Cardiac fibroblast (primary cell): Measurements from ENCODE around the gene SPIRE1.

Source experiments
- DNase-seq, 2 donors: peaks; one replicate each; pipeline versions ENCODE4 v3.0.0 to v3.0.0-alpha.2; 2010; ENCODE audit warnings: low read depth in 2 of 2
- H3K4me3 ChIP-seq, 2 donors: replicated peaks in 1 of 2; 1 replicate in 1 of 2; 2 replicates in 1 of 2; pipeline ENCODE4 v1.5.1; 2011; ENCODE audit warnings: low read depth in 2 of 2, low read length in 2 of 2, mild to moderate bottlenecking in 2 of 2, moderate library complexity in 1 of 2
- CTCF ChIP-seq: IDR thresholded peaks from one replicate; pipeline ENCODE4 v1.5.1; 2011; ENCODE audit warnings: low read depth, mild to moderate bottlenecking, low read length, inconsistent platforms

Gene SPIRE1

GRCh38 chr18:12468445-12468844, 189.5 kb downstream of the SPIRE1 start:
- H3K4me3 ChIP-seq: no peak overlapping the region
- no peak for DNase-seq
- TF ChIP-seq CTCF: no peak

- H3K4me3 ChIP-seq: no peak overlapping the region
- DNase-seq: no peak
- no peak for TF ChIP-seq CTCF
Measured at GRCh38 chr18:12464731-12465130, 193.2 kb downstream of the SPIRE1 start.

- TF ChIP-seq CTCF: no peak
- H3K4me3 ChIP-seq: no peak overlapping the region
- DNase-seq: peak in 1 of 2 donors; percentile 50
Measured at GRCh38 chr18:12463191-12463590, 194.7 kb downstream of the SPIRE1 start.

DNA sequence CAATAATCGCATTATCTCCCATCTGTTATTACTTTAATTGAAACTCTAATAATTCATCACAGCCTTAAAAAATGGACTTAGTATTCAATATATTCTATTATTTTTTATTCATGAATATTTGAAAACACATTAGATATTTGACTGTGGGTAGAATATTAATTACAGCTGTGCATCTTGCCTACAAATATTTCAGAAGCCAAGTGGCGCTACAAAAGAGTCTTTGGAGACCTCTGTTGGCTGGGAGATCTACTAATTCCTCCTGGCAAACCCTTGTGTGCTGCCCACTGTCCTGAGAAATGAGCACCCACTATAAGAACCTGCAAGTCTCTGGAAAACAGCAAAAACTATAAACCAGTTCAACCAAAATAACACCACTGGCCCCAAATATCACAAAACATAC, 195.7 kb downstream of the SPIRE1 start:
- no peak for TF ChIP-seq CTCF
- H3K4me3 ChIP-seq: no peak overlapping the region
- DNase-seq: no peak

DNA sequence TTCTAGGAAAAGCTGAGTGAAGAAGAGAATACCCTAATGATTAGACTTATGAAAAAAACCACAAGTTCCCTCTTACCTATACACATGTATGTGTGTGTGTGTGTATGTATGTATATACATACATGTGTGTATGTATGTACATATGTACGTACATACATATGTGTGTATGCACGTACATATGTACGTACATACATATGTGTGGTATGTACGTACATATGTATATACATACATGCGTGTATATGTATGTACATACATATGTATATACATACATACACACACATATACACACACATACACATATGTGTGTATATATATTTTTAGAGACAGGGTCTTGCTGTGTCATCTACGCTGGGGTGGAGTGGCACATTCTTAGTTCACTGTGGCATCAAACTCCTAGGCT, 196.6 kb downstream of the SPIRE1 start:
- DNase-seq: no peak
- no peak overlapping the region for H3K4me3 ChIP-seq
- TF ChIP-seq CTCF: no peak

DNA sequence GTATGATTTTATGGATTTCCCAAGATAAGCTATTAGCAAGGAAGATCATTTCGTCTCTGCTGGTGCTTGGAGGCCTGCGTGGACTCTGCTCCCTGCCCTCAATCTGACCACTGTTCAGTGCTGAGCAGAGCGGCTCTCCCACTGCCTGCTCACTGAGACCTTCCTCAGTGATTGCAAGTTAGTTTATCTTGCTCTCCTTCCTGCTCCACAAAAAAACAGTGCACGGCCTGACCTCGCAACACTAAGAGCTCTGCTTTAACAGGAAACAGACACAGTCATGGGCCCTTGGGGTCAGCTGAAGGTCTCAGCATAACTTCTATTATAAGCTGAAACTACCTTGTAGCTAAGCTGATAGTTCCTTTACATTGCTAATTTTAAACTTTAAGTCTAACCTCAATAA, 197.0 kb downstream of the SPIRE1 start:
- H3K4me3 ChIP-seq: no peak overlapping the region
- DNase-seq: peak; percentile 39 to 80
- TF ChIP-seq CTCF: no peak

GRCh38 chr18:12458771-12459170, 199.1 kb downstream of the SPIRE1 start:
- TF ChIP-seq CTCF: no peak

More at GRCh38 chr18:12458771-12459170, 199.1 kb downstream of the SPIRE1 start:
- no peak overlapping the region for H3K4me3 ChIP-seq
- no peak for DNase-seq
